HEK293 (cell line): Measurements from ENCODE around the gene CDC42BPA.

ENCODE experiments used
- YY1 ChIP-seq: fragments of 450-650 bp; formaldehyde crosslinking; IDR thresholded peaks from 2 replicates; pipeline ENCODE4 v1.5.1; 2018; ENCODE audit warnings: missing biosample characterization, missing genetic modification characterization
- ZBTB1 ChIP-seq: fragments of 450-650 bp; formaldehyde crosslinking; IDR thresholded peaks from 2 replicates; pipeline ENCODE4 v1.5.1; 2016; ENCODE audit warnings: missing biosample characterization, missing genetic modification characterization
- ZBTB8A ChIP-seq: fragments of 450-650 bp; formaldehyde crosslinking; IDR thresholded peaks from 2 replicates; pipeline ENCODE4 v1.5.1; 2016; ENCODE audit warnings: missing biosample characterization, missing genetic modification characterization
- ZNF274 ChIP-seq, 2 experiments: fragments of 200-500 bp in 1 of 2; fragments of 450-650 bp in 1 of 2; sonication (Bioruptor generic) in 1 of 2; formaldehyde crosslinking in 1 of 2; IDR thresholded peaks; 2 replicates each; pipeline versions ENCODE4 v1.5.1 to v1.6.1; 2014 to 2016; ENCODE audit warnings: borderline replicate concordance in 1 of 2, inconsistent platforms in 1 of 2, low read length in 1 of 2, missing biosample characterization in 1 of 2, missing genetic modification characterization in 1 of 2
- ZNF791 ChIP-seq: fragments of 450-650 bp; formaldehyde crosslinking; IDR thresholded peaks from 2 replicates; pipeline ENCODE4 v1.5.1; 2016; ENCODE audit warnings: missing biosample characterization, missing genetic modification characterization
- ZNF830 ChIP-seq: fragments of 450-650 bp; IDR thresholded peaks from 2 replicates; pipeline ENCODE4 v1.5.0; 2018; ENCODE audit warnings: missing biosample characterization, missing genetic modification characterization, low read depth, mild to moderate bottlenecking, moderate library complexity
- ZNF843 ChIP-seq: fragments of 450-650 bp; formaldehyde crosslinking; IDR thresholded peaks from 2 replicates; pipeline ENCODE4 v1.5.1; 2016; ENCODE audit warnings: missing biosample characterization, missing genetic modification characterization
- ZXDB ChIP-seq: fragments of 450-650 bp; formaldehyde crosslinking; IDR thresholded peaks from 2 replicates; pipeline ENCODE4 v1.5.1; 2016; ENCODE audit warnings: missing biosample characterization, missing genetic modification characterization
- TF ChIP-seq, protein P1 (sequence below): fragments of 450-650 bp; formaldehyde crosslinking; IDR thresholded peaks from 2 replicates; pipeline ENCODE4 v1.5.1; 2016; ENCODE audit warnings: missing biosample characterization, missing genetic modification characterization
- TF ChIP-seq, protein P2 (sequence below): fragments of 450-650 bp; formaldehyde crosslinking; IDR thresholded peaks from 2 replicates; pipeline ENCODE4 v1.5.1; 2016; ENCODE audit warnings: missing biosample characterization, missing genetic modification characterization
- TF ChIP-seq, protein P3 (sequence below): fragments of 450-650 bp; formaldehyde crosslinking; IDR thresholded peaks from 2 replicates; pipeline ENCODE4 v1.5.1; 2016; ENCODE audit warnings: missing biosample characterization, missing genetic modification characterization, borderline replicate concordance

DNA sequence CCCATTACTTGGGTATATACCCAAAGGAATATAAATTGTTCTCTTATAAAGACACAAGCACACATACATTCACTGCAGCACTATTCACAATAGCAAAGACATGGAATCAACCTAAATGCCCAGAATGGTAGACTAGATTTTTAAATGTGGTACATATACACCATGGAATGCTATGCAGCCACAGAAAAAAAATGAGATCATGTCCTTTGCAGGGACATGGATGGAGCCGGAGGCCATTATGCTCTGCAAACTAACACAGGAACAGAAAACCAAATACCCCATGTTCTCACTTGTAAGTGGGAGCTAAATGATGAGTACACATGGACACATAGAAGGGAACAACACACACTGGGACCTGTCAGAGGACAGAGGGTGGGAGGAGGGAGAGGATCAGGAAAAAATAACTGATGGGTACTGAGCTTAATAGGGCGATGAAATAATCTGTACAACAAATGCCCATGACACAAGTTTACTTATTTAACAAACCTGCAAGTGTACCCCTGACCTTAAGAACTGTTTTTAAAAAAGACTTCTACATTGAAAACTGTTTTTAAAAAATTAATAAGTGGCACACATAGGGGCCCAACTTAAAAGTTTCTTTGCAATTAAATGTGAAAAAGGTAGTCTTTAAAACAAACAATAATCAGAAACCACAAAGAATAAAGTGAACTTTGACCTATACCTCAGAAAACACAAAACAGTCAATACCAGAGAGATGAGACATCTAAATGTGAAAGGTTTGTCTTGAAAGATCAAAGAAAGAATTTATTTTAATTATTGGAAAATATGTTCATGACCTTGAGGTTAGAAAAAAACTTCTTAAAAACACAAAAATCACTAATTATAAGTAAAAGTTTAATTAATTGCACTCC lies 75.2 kb downstream of the CDC42BPA start:
- TF ChIP-seq, protein P1, sequence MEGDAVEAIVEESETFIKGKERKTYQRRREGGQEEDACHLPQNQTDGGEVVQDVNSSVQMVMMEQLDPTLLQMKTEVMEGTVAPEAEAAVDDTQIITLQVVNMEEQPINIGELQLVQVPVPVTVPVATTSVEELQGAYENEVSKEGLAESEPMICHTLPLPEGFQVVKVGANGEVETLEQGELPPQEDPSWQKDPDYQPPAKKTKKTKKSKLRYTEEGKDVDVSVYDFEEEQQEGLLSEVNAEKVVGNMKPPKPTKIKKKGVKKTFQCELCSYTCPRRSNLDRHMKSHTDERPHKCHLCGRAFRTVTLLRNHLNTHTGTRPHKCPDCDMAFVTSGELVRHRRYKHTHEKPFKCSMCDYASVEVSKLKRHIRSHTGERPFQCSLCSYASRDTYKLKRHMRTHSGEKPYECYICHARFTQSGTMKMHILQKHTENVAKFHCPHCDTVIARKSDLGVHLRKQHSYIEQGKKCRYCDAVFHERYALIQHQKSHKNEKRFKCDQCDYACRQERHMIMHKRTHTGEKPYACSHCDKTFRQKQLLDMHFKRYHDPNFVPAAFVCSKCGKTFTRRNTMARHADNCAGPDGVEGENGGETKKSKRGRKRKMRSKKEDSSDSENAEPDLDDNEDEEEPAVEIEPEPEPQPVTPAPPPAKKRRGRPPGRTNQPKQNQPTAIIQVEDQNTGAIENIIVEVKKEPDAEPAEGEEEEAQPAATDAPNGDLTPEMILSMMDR (tag by site-specific recombination), result no peak
- TF ChIP-seq ZBTB8A (no peak), ZNF274 (IDR thresholded peaks at IDR 0.05; ENCODE audit: low read length) (no peak), ZNF274 (tag by site-specific recombination; IDR thresholded peaks at IDR 0.05; ENCODE audit: borderline replicate concordance) (no peak), ZXDB (tag by site-specific recombination) (no peak), ZNF843 (tag by site-specific recombination) (no peak), ZNF791 (no peak), ZNF830 (tag by site-specific recombination) (no peak), YY1 (tag by site-specific recombination) (no peak), ZBTB1 (tag by site-specific recombination) (no peak)
- TF ChIP-seq, protein P2, sequence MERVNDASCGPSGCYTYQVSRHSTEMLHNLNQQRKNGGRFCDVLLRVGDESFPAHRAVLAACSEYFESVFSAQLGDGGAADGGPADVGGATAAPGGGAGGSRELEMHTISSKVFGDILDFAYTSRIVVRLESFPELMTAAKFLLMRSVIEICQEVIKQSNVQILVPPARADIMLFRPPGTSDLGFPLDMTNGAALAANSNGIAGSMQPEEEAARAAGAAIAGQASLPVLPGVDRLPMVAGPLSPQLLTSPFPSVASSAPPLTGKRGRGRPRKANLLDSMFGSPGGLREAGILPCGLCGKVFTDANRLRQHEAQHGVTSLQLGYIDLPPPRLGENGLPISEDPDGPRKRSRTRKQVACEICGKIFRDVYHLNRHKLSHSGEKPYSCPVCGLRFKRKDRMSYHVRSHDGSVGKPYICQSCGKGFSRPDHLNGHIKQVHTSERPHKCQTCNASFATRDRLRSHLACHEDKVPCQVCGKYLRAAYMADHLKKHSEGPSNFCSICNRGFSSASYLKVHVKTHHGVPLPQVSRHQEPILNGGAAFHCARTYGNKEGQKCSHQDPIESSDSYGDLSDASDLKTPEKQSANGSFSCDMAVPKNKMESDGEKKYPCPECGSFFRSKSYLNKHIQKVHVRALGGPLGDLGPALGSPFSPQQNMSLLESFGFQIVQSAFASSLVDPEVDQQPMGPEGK (tag by site-specific recombination), result no peak
- TF ChIP-seq, protein P3, sequence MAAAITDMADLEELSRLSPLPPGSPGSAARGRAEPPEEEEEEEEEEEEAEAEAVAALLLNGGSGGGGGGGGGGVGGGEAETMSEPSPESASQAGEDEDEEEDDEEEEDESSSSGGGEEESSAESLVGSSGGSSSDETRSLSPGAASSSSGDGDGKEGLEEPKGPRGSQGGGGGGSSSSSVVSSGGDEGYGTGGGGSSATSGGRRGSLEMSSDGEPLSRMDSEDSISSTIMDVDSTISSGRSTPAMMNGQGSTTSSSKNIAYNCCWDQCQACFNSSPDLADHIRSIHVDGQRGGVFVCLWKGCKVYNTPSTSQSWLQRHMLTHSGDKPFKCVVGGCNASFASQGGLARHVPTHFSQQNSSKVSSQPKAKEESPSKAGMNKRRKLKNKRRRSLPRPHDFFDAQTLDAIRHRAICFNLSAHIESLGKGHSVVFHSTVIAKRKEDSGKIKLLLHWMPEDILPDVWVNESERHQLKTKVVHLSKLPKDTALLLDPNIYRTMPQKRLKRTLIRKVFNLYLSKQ (tag by site-specific recombination), result no peak
